ENCODE results near the gene CHD9. TPM values are rescaled to one million over a fixed set of nuclear protein-coding genes. Genes with fewer than 3 reads are reported as not detected.

The CHD9 gene
- total and polyA plus RNA-seq, 4 donors = 6.2 to 46.6 (median 32.5) TPM

DNA sequence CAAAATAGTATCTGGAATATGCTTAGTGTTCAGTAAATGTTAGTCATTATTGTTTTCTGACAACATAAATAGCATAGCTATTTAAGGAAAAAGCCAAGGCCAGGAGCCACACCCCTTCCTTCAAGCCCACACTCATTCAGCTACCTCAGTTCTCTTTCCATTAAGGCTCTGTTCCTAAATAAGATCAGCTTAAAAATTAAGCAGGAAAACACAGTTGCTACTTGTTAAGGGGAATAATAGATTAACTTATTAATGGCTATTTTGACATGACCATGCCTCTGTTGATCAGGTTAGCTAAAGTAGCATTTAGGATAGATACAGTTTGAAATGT is 158.1 kb downstream of the CHD9 start:
- Histone ChIP-seq H3K4me3 (ENCODE audit: low read depth in 1 of 3, low read length in 3 of 3) (no peak overlapping the region), H3K9ac (ENCODE audit: low read depth in 1 of 2, low read length in 2 of 2) (no peak overlapping the region), H3K27me3 (ENCODE audit: control insufficient read depth in 4 of 4, insufficient read depth in 4 of 4, low read length in 3 of 4) (no peaks in the 10 kb centered on the region), H3K4me1 (ENCODE audit: control insufficient read depth in 4 of 4, insufficient read depth in 4 of 4, low read length in 3 of 4) (peaks cover 0 to 6% (median 5%) of the 10 kb centered on the region in 4 donors), H3K9me3 (ENCODE audit: control insufficient read depth in 4 of 4, low read length in 3 of 4) (no peaks in the 10 kb centered on the region), H3K36me3 (ENCODE audit: control insufficient read depth in 4 of 4, insufficient read depth in 3 of 4, low read depth in 1 of 4, low read length in 3 of 4) (peaks cover 0 to 2% (median 1%) of the 10 kb centered on the region in 4 donors), H3K27ac (ENCODE audit: low read depth in 1 of 2, low read length in 2 of 2) (no peak overlapping the region)
- DNase-seq (ENCODE audit: low spot score) = no peak
- TF ChIP-seq, protein P1, sequence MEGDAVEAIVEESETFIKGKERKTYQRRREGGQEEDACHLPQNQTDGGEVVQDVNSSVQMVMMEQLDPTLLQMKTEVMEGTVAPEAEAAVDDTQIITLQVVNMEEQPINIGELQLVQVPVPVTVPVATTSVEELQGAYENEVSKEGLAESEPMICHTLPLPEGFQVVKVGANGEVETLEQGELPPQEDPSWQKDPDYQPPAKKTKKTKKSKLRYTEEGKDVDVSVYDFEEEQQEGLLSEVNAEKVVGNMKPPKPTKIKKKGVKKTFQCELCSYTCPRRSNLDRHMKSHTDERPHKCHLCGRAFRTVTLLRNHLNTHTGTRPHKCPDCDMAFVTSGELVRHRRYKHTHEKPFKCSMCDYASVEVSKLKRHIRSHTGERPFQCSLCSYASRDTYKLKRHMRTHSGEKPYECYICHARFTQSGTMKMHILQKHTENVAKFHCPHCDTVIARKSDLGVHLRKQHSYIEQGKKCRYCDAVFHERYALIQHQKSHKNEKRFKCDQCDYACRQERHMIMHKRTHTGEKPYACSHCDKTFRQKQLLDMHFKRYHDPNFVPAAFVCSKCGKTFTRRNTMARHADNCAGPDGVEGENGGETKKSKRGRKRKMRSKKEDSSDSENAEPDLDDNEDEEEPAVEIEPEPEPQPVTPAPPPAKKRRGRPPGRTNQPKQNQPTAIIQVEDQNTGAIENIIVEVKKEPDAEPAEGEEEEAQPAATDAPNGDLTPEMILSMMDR (IDR thresholded peaks at IDR 0.05; ENCODE audit: low read depth, low read length, missing input control) = no peak
- no peak for TF ChIP-seq FOXA2 (IDR thresholded peaks at IDR 0.05)
- TF ChIP-seq, protein P2, sequence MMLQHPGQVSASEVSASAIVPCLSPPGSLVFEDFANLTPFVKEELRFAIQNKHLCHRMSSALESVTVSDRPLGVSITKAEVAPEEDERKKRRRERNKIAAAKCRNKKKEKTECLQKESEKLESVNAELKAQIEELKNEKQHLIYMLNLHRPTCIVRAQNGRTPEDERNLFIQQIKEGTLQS (IDR thresholded peaks at IDR 0.05) = no peak
- no peak for TF ChIP-seq TAF1 (conservative IDR thresholded peaks at IDR 0.05)
- no peak for TF ChIP-seq FOXA1 (IDR thresholded peaks at IDR 0.05)
- TF ChIP-seq, protein P3, sequence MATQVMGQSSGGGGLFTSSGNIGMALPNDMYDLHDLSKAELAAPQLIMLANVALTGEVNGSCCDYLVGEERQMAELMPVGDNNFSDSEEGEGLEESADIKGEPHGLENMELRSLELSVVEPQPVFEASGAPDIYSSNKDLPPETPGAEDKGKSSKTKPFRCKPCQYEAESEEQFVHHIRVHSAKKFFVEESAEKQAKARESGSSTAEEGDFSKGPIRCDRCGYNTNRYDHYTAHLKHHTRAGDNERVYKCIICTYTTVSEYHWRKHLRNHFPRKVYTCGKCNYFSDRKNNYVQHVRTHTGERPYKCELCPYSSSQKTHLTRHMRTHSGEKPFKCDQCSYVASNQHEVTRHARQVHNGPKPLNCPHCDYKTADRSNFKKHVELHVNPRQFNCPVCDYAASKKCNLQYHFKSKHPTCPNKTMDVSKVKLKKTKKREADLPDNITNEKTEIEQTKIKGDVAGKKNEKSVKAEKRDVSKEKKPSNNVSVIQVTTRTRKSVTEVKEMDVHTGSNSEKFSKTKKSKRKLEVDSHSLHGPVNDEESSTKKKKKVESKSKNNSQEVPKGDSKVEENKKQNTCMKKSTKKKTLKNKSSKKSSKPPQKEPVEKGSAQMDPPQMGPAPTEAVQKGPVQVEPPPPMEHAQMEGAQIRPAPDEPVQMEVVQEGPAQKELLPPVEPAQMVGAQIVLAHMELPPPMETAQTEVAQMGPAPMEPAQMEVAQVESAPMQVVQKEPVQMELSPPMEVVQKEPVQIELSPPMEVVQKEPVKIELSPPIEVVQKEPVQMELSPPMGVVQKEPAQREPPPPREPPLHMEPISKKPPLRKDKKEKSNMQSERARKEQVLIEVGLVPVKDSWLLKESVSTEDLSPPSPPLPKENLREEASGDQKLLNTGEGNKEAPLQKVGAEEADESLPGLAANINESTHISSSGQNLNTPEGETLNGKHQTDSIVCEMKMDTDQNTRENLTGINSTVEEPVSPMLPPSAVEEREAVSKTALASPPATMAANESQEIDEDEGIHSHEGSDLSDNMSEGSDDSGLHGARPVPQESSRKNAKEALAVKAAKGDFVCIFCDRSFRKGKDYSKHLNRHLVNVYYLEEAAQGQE (IDR thresholded peaks at IDR 0.05) = no peak
- TF ChIP-seq SP1 (IDR thresholded peaks at IDR 0.05) = no peak
- no peak for TF ChIP-seq EGR1 (IDR thresholded peaks at IDR 0.05; ENCODE audit: low read depth in 2 of 2)
- no peak for TF ChIP-seq HNF4A (conservative IDR thresholded peaks at IDR 0.05)
- TF ChIP-seq, protein P4, sequence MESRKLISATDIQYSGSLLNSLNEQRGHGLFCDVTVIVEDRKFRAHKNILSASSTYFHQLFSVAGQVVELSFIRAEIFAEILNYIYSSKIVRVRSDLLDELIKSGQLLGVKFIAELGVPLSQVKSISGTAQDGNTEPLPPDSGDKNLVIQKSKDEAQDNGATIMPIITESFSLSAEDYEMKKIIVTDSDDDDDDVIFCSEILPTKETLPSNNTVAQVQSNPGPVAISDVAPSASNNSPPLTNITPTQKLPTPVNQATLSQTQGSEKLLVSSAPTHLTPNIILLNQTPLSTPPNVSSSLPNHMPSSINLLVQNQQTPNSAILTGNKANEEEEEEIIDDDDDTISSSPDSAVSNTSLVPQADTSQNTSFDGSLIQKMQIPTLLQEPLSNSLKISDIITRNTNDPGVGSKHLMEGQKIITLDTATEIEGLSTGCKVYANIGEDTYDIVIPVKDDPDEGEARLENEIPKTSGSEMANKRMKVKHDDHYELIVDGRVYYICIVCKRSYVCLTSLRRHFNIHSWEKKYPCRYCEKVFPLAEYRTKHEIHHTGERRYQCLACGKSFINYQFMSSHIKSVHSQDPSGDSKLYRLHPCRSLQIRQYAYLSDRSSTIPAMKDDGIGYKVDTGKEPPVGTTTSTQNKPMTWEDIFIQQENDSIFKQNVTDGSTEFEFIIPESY (IDR thresholded peaks at IDR 0.05) = no peak
- no peak for TF ChIP-seq NR2F2 (IDR thresholded peaks at IDR 0.05)
- TF ChIP-seq RXRA (IDR thresholded peaks at IDR 0.05) = no peak
- TF ChIP-seq RAD21 (IDR thresholded peaks at IDR 0.05) = no peak
- no peak for TF ChIP-seq JUND (IDR thresholded peaks at IDR 0.05)
- TF ChIP-seq GABPA (IDR thresholded peaks at IDR 0.05 in 1 of 2, conservative IDR thresholded peaks at IDR 0.05 in 1 of 2) = no peak
- TF ChIP-seq, protein P5, sequence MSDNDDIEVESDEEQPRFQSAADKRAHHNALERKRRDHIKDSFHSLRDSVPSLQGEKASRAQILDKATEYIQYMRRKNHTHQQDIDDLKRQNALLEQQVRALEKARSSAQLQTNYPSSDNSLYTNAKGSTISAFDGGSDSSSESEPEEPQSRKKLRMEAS (IDR thresholded peaks at IDR 0.05) = no peak
- TF ChIP-seq YY1 (IDR thresholded peaks at IDR 0.05) = no peak
- TF ChIP-seq HNF4G (IDR thresholded peaks at IDR 0.05) = no peak

Measured in liver (tissue), 9 donors.